GM12873 (cell line): Measurements from ENCODE around the gene TRAF3.

Source experiments
- CTCF ChIP-seq: IDR thresholded peaks from 2 replicates; pipeline ENCODE4 v1.5.1; 2012; ENCODE audit warnings: low read depth, mild to moderate bottlenecking, moderate library complexity, low read length, control low read depth; ENCODE audit not compliant: insufficient read depth; ENCODE audit errors: missing control alignments

The TRAF3 gene

GRCh38 chr14:102757646-102758045 lies 19.6 kb upstream of the TRAF3 start:
- no peak for TF ChIP-seq CTCF

- no peak for TF ChIP-seq CTCF
These were observed 19.2 kb upstream of the TRAF3 start for GRCh38 chr14:102758087-102758486.

- peak; percentile 5 for TF ChIP-seq CTCF
These were observed 17.6 kb upstream of the TRAF3 start for GRCh38 chr14:102759456-102760187.

GRCh38 chr14:102760496-102761193 lies 16.6 kb upstream of the TRAF3 start:
- no peak for TF ChIP-seq CTCF

- TF ChIP-seq CTCF: no peak
These were observed 16.0 kb upstream of the TRAF3 start for GRCh38 chr14:102761206-102761605.

GRCh38 chr14:102764220-102764671 lies 13.0 kb upstream of the TRAF3 start:
- TF ChIP-seq CTCF: no peak

- no peak for TF ChIP-seq CTCF
These were observed 8.8 kb upstream of the TRAF3 start for GRCh38 chr14:102768223-102769048.
